Measurements from ENCODE around the gene IL17RA.

The IL17RA gene

DNA sequence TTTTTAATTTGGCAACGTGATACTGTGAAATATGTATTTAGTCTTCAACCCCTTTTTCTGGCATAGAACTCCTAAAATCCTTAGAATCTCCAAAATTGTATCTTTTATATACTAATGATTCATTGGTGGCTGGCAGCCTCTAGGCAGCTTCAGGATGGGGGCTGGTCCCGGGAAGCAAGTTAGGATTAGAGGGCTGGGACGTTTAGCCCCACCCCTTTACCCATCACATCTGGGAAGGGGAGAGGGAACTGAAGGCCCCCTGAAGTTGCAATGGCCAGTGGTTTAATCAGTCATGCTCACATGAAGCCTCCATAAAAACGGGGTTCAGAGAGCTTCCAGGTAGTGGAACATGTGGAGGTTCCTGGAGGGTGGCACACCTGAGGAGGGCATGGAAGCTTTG, 7.1 kb downstream of the IL17RA start:
- TF ChIP-seq, protein P1, sequence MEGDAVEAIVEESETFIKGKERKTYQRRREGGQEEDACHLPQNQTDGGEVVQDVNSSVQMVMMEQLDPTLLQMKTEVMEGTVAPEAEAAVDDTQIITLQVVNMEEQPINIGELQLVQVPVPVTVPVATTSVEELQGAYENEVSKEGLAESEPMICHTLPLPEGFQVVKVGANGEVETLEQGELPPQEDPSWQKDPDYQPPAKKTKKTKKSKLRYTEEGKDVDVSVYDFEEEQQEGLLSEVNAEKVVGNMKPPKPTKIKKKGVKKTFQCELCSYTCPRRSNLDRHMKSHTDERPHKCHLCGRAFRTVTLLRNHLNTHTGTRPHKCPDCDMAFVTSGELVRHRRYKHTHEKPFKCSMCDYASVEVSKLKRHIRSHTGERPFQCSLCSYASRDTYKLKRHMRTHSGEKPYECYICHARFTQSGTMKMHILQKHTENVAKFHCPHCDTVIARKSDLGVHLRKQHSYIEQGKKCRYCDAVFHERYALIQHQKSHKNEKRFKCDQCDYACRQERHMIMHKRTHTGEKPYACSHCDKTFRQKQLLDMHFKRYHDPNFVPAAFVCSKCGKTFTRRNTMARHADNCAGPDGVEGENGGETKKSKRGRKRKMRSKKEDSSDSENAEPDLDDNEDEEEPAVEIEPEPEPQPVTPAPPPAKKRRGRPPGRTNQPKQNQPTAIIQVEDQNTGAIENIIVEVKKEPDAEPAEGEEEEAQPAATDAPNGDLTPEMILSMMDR (conservative IDR thresholded peaks at IDR 0.05; ENCODE audit: low read length) = no peak
- no peak overlapping the region for H3K4me3 ChIP-seq (ENCODE audit: low read length)

DNA sequence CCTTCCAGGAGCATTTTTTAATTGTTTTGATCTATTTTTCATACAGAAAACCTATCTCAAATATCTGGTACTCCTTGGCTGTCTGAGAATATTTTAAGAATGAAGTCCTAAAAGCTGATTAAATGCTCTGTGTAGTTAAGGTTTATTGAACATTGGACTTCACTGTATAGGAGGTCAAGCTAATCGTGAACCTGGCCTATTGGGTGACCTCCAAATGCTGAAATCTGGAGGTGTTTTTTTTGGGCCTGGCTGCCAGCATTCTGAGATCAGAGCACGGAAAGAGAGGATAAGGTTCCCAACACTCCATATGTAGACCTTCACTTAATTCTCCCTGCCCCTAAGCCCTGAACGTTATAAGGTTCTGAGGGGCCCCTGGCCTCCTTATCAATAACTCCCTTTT, 8.3 kb downstream of the IL17RA start:
- TF ChIP-seq, protein P1 (conservative IDR thresholded peaks at IDR 0.05; ENCODE audit: low read length) = no peak
- DNase-seq (ENCODE audit: low read depth) = no peak
- no peak overlapping the region for H3K4me3 ChIP-seq (ENCODE audit: low read length)

More for the DNA sequence above, 7.1 kb downstream of the IL17RA start:
- DNase-seq (ENCODE audit: low read depth) = no peak

DNA sequence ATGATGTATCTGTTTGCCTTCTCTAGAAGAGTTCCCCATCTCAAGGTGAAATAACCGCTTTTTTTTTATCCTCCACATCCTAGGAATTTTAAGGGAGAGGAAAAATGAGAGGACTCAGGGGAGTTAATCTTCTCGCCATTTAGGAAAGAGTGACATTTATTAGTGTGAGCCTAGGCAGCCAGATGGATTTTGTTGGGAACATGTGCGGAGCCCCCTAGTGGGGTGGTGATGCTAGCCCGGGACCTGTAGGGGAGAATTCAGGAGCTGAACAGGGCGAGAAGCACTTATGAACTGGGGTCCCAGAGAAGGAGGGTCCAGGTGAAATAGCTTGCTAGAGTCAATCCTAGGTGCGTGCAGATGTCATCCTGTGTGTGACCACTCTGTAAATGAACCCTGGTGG, 10.7 kb downstream of the IL17RA start:
- TF ChIP-seq, protein P1 (conservative IDR thresholded peaks at IDR 0.05; ENCODE audit: low read length) = peak; percentile 36
- peak; percentile 9 for DNase-seq (ENCODE audit: low read depth)
- no peak overlapping the region for H3K4me3 ChIP-seq (ENCODE audit: low read length)

DNA sequence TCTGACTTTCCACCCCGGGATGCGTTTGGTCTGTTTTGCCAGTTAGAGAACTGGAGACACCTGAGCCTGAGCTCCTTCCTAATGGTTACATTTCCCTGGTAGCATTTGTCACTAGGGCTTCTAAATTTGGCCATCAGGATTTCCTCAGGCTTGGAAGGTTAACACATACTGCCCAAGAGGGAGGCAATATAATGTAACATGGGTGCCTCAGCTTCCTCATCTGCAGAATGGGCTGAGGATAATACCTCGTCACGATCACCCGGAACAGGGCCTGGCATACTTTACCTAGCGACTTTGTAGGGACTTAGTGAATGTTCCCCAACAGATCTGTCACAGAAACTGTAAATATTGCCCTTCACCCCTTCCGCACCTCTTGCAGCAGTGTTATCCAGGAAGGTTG, 11.3 kb downstream of the IL17RA start:
- no peak overlapping the region for H3K4me3 ChIP-seq (ENCODE audit: low read length)
- DNase-seq (ENCODE audit: low read depth) = no peak
- TF ChIP-seq, protein P1 (conservative IDR thresholded peaks at IDR 0.05; ENCODE audit: low read length) = no peak

DNA sequence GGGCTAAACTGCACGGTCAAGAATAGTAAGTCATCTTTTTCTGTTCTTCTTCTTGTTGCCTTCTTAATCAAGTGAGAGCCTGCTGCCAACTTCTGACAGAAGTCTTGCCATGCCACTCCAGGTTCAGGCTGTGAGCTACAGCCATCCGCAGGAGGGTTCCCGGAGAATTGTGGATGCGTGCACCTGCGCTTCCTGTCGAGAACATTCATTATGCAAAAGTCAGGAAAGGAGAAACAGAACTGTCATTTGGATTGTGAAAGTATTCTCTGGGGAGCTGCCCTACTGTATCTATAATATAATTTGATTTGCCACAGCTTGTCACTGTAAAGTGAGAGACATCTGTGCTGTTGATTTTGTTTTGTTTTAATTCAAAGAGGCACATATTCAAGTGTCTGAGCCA, 12.3 kb downstream of the IL17RA start:
- H3K4me3 ChIP-seq (ENCODE audit: low read length) = no peak overlapping the region
- DNase-seq (ENCODE audit: low read depth) = no peak
- TF ChIP-seq, protein P1 (conservative IDR thresholded peaks at IDR 0.05; ENCODE audit: low read length) = no peak

DNA sequence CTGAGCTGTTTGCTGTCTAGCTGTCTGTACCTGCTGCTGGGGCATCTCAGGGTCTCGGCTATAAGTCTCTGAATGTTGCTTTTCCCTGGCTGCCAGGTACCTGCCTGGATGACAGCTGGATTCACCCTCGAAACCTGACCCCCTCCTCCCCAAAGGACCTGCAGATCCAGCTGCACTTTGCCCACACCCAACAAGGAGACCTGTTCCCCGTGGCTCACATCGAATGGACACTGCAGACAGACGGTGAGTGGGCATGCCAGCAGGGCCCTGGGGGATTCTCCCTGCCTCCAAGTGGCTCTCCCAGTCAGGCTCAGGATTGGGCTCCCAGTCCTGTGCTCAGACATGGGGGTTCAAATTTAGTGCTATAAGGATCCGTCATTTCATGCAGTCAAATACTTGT, 12.9 kb downstream of the IL17RA start:
- no peak overlapping the region for H3K4me3 ChIP-seq (ENCODE audit: low read length)
- TF ChIP-seq, protein P1 (conservative IDR thresholded peaks at IDR 0.05; ENCODE audit: low read length) = no peak
- no peak for DNase-seq (ENCODE audit: low read depth)

DNA sequence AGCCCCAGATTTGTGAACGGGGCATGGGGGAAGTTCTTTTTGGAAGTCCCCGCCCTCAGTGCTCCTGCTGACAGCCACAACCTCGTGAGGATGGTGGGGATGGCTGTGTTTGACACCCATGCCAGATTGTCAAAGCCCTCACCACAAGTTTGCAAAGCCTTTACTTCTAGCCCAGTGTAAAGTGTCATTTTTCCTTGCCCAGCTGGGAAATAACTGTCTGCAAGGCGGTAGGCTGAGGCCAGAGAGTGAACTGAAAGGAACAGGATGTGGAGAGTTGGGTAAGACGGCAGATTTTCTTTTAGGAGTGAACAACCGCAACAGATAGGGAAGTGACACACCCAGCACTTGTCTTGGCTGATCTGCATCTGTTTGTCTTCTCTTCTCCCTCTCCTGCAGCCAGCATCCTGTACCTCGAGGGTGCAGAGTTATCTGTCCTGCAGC, 13.6 kb downstream of the IL17RA start:
- H3K4me3 ChIP-seq (ENCODE audit: low read length) = no peak overlapping the region
- no peak for DNase-seq (ENCODE audit: low read depth)
- TF ChIP-seq, protein P1 (conservative IDR thresholded peaks at IDR 0.05; ENCODE audit: low read length) = no peak

Measured in AG10803 (cell line).